22Rv1 (cell line): ENCODE data around the gene GPC6.

Experiments
- H3K27ac ChIP-seq: fragments of 450-650 bp; 2 replicates; pipeline ENCODE4 v1.5.1; 2017
- CTCF ChIP-seq: fragments of 450-650 bp; IDR thresholded peaks from 2 replicates; pipeline ENCODE4 v1.5.1; 2017; ENCODE audit warnings: mild to moderate bottlenecking
- ZFX ChIP-seq: fragments of 450-650 bp; IDR thresholded peaks from 2 replicates; pipeline ENCODE4 v1.6.1; 2017; ENCODE audit warnings: antibody characterized with exemption, borderline replicate concordance

Gene GPC6

GRCh38 chr13:93805736-93806135, 579.1 kb downstream of the GPC6 start:
- H3K27ac ChIP-seq: no peak overlapping the region
- TF ChIP-seq CTCF: no peak
- no peak for TF ChIP-seq ZFX

GRCh38 chr13:93806861-93807260, 580.3 kb downstream of the GPC6 start:
- TF ChIP-seq ZFX (no peak), CTCF (no peak)
- H3K27ac ChIP-seq: no peak overlapping the region

GRCh38 chr13:93810264-93810663, 583.7 kb downstream of the GPC6 start:
- TF ChIP-seq ZFX (no peak), CTCF (no peak)
- H3K27ac ChIP-seq: no peak overlapping the region

- TF ChIP-seq ZFX (no peak), CTCF (no peak)
- no peak overlapping the region for H3K27ac ChIP-seq
Observed at GRCh38 chr13:93811071-93811737, 584.6 kb downstream of the GPC6 start.

GRCh38 chr13:93811738-93812112, 585.1 kb downstream of the GPC6 start:
- H3K27ac ChIP-seq: no peak overlapping the region
- TF ChIP-seq ZFX: no peak
- no peak for TF ChIP-seq CTCF

- TF ChIP-seq CTCF (no peak), ZFX (no peak)
- no peak overlapping the region for H3K27ac ChIP-seq
Observed at GRCh38 chr13:93814658-93815057, 588.1 kb downstream of the GPC6 start.

- H3K27ac ChIP-seq: no peak overlapping the region
- TF ChIP-seq CTCF (no peak), ZFX (no peak)
Observed at GRCh38 chr13:93818345-93818744, 591.7 kb downstream of the GPC6 start.
